ENCODE data around the gene RAD17.
"Not testable (repeated sequence)": the region's sequence is repeated elsewhere in the genome, so short reads cannot be mapped to it uniquely, and the experiment has no call there.

The RAD17 gene

GRCh38 chr5:69369340-69370121, at the start of gene RAD17, which contains the start of the genes AK6 and TAF9:
Gene RAD17 (plus strand): TSS chr5:69369818. CDS start chr5:69372209, 2,391 bp downstream.
Gene AK6 (minus strand): TSS chr5:69369520. CDS start chr5:69369490, 30 bp downstream.
Gene TAF9 (minus strand): TSS chr5:69369520. CDS start chr5:69365737, 3,783 bp downstream.
- Histone ChIP-seq H3K9ac (ENCODE audit: low read length in 2 of 2) (peak within 1 kb of the TSS; percentile 97 to 99), H3K4me3 (ENCODE audit: low read length in 2 of 2) (peak within 1 kb of the TSS; percentile 94), H3K27ac (ENCODE audit: low read length) (peak within 1 kb of the TSS; percentile 97), H3K36me3 (ENCODE audit: control insufficient read depth in 2 of 2, insufficient read depth in 2 of 2, low read length in 2 of 2) (peaks cover 11 to 16% of the 10 kb centered on the region in 2 donors), H3K4me1 (ENCODE audit: control insufficient read depth, insufficient read depth, low read length) (peaks cover 14% of the 10 kb centered on the region), H3K9me3 (ENCODE audit: control insufficient read depth in 2 of 2, low read length in 2 of 2) (no peaks in the 10 kb centered on the region), H3K27me3 (ENCODE audit: control insufficient read depth in 1 of 2, insufficient read depth in 2 of 2, low read length in 2 of 2) (no peaks in the 10 kb centered on the region)

GRCh38 chr5:69326365-69326764, 43.3 kb upstream of the RAD17 start:
- Histone ChIP-seq H3K4me3 (ENCODE audit: low read length in 2 of 2) (no peak overlapping the region), H3K27ac (ENCODE audit: low read length) (no peak overlapping the region), H3K9ac (ENCODE audit: low read length in 2 of 2) (no peak overlapping the region), H3K27me3 (ENCODE audit: control insufficient read depth in 1 of 2, insufficient read depth in 2 of 2, low read length in 2 of 2) (no peaks in the 10 kb centered on the region), H3K4me1 (ENCODE audit: control insufficient read depth, insufficient read depth, low read length) (no peaks in the 10 kb centered on the region), H3K9me3 (ENCODE audit: control insufficient read depth in 2 of 2, low read length in 2 of 2) (no peaks in the 10 kb centered on the region), H3K36me3 (ENCODE audit: control insufficient read depth in 2 of 2, insufficient read depth in 2 of 2, low read length in 2 of 2) (no peaks in the 10 kb centered on the region)

GRCh38 chr5:69329905-69330489, 39.6 kb upstream of the RAD17 start:
- H3K9me3 ChIP-seq (ENCODE audit: control insufficient read depth in 2 of 2, low read length in 2 of 2) = no peaks in the 10 kb centered on the region
- peaks cover 7% of the 10 kb centered on the region for H3K4me1 ChIP-seq (ENCODE audit: control insufficient read depth, insufficient read depth, low read length)
- no peaks in the 10 kb centered on the region for H3K27me3 ChIP-seq (ENCODE audit: control insufficient read depth in 1 of 2, insufficient read depth in 2 of 2, low read length in 2 of 2)
- no peaks in the 10 kb centered on the region for H3K36me3 ChIP-seq (ENCODE audit: control insufficient read depth in 2 of 2, insufficient read depth in 2 of 2, low read length in 2 of 2)
- H3K9ac ChIP-seq (ENCODE audit: low read length in 2 of 2) = no peak overlapping the region
- H3K4me3 ChIP-seq (ENCODE audit: low read length in 2 of 2) = no peak overlapping the region
- H3K27ac ChIP-seq (ENCODE audit: low read length) = no peak overlapping the region

- peaks cover 7% of the 10 kb centered on the region for H3K4me1 ChIP-seq (ENCODE audit: control insufficient read depth, insufficient read depth, low read length)
- H3K36me3 ChIP-seq (ENCODE audit: control insufficient read depth in 2 of 2, insufficient read depth in 2 of 2, low read length in 2 of 2) = no peaks in the 10 kb centered on the region
- H3K4me3 ChIP-seq (ENCODE audit: low read length in 2 of 2) = peak overlapping the region; percentile 86 to 88
- H3K9me3 ChIP-seq (ENCODE audit: control insufficient read depth in 2 of 2, low read length in 2 of 2) = no peaks in the 10 kb centered on the region
- peak overlapping the region; percentile 71 to 85 for H3K9ac ChIP-seq (ENCODE audit: low read length in 2 of 2)
- H3K27me3 ChIP-seq (ENCODE audit: control insufficient read depth in 1 of 2, insufficient read depth in 2 of 2, low read length in 2 of 2) = no peaks in the 10 kb centered on the region
- H3K27ac ChIP-seq (ENCODE audit: low read length) = no peak overlapping the region
Measured at GRCh38 chr5:69331528-69332445, 37.8 kb upstream of the RAD17 start.

- H3K27me3 ChIP-seq (ENCODE audit: control insufficient read depth in 1 of 2, insufficient read depth in 2 of 2, low read length in 2 of 2); H3K27ac ChIP-seq (ENCODE audit: low read length); H3K4me3 ChIP-seq (ENCODE audit: low read length in 2 of 2); H3K36me3 ChIP-seq (ENCODE audit: control insufficient read depth in 2 of 2, insufficient read depth in 2 of 2, low read length in 2 of 2); H3K9me3 ChIP-seq (ENCODE audit: control insufficient read depth in 2 of 2, low read length in 2 of 2); H3K4me1 ChIP-seq (ENCODE audit: control insufficient read depth, insufficient read depth, low read length); H3K9ac ChIP-seq (ENCODE audit: low read length in 2 of 2): not testable (repeated sequence)
Measured at GRCh38 chr5:69333668-69334315, 35.8 kb upstream of the RAD17 start.

- Histone ChIP-seq H3K4me1 (ENCODE audit: control insufficient read depth, insufficient read depth, low read length) (peaks cover 7% of the 10 kb centered on the region), H3K4me3 (ENCODE audit: low read length in 2 of 2) (peak overlapping the region in 1 of 2 donors; percentile 44), H3K36me3 (ENCODE audit: control insufficient read depth in 2 of 2, insufficient read depth in 2 of 2, low read length in 2 of 2) (no peaks in the 10 kb centered on the region), H3K9ac (ENCODE audit: low read length in 2 of 2) (peak overlapping the region in 1 of 2 donors; percentile 38), H3K27ac (ENCODE audit: low read length) (no peak overlapping the region), H3K9me3 (ENCODE audit: control insufficient read depth in 2 of 2, low read length in 2 of 2) (no peaks in the 10 kb centered on the region), H3K27me3 (ENCODE audit: control insufficient read depth in 1 of 2, insufficient read depth in 2 of 2, low read length in 2 of 2) (no peaks in the 10 kb centered on the region)
Measured at GRCh38 chr5:69334793-69335268, 34.8 kb upstream of the RAD17 start.

GRCh38 chr5:69335341-69335935, 34.2 kb upstream of the RAD17 start:
- Histone ChIP-seq H3K9me3 (ENCODE audit: control insufficient read depth in 2 of 2, low read length in 2 of 2) (no peaks in the 10 kb centered on the region), H3K4me3 (ENCODE audit: low read length in 2 of 2) (no peak overlapping the region), H3K9ac (ENCODE audit: low read length in 2 of 2) (no peak overlapping the region), H3K4me1 (ENCODE audit: control insufficient read depth, insufficient read depth, low read length) (peaks cover 7% of the 10 kb centered on the region), H3K36me3 (ENCODE audit: control insufficient read depth in 2 of 2, insufficient read depth in 2 of 2, low read length in 2 of 2) (no peaks in the 10 kb centered on the region), H3K27me3 (ENCODE audit: control insufficient read depth in 1 of 2, insufficient read depth in 2 of 2, low read length in 2 of 2) (no peaks in the 10 kb centered on the region), H3K27ac (ENCODE audit: low read length) (no peak overlapping the region)

- Histone ChIP-seq H3K27ac (ENCODE audit: low read length) (no peak overlapping the region), H3K36me3 (ENCODE audit: control insufficient read depth in 2 of 2, insufficient read depth in 2 of 2, low read length in 2 of 2) (no peaks in the 10 kb centered on the region), H3K9ac (ENCODE audit: low read length in 2 of 2) (no peak overlapping the region), H3K4me1 (ENCODE audit: control insufficient read depth, insufficient read depth, low read length) (no peaks in the 10 kb centered on the region), H3K9me3 (ENCODE audit: control insufficient read depth in 2 of 2, low read length in 2 of 2) (no peaks in the 10 kb centered on the region), H3K27me3 (ENCODE audit: control insufficient read depth in 1 of 2, insufficient read depth in 2 of 2, low read length in 2 of 2) (no peaks in the 10 kb centered on the region), H3K4me3 (ENCODE audit: low read length in 2 of 2) (no peak overlapping the region)
Measured at GRCh38 chr5:69341520-69342161, 28.0 kb upstream of the RAD17 start.

GRCh38 chr5:69343083-69343482, 26.5 kb upstream of the RAD17 start:
- no peaks in the 10 kb centered on the region for H3K9me3 ChIP-seq (ENCODE audit: control insufficient read depth in 2 of 2, low read length in 2 of 2)
- no peaks in the 10 kb centered on the region for H3K4me1 ChIP-seq (ENCODE audit: control insufficient read depth, insufficient read depth, low read length)
- no peaks in the 10 kb centered on the region for H3K27me3 ChIP-seq (ENCODE audit: control insufficient read depth in 1 of 2, insufficient read depth in 2 of 2, low read length in 2 of 2)
- H3K4me3 ChIP-seq (ENCODE audit: low read length in 2 of 2) = no peak overlapping the region
- no peak overlapping the region for H3K9ac ChIP-seq (ENCODE audit: low read length in 2 of 2)
- no peaks in the 10 kb centered on the region for H3K36me3 ChIP-seq (ENCODE audit: control insufficient read depth in 2 of 2, insufficient read depth in 2 of 2, low read length in 2 of 2)
- no peak overlapping the region for H3K27ac ChIP-seq (ENCODE audit: low read length)
